ENCODE data around the gene CNTN5.

CNTN5 gene

DNA sequence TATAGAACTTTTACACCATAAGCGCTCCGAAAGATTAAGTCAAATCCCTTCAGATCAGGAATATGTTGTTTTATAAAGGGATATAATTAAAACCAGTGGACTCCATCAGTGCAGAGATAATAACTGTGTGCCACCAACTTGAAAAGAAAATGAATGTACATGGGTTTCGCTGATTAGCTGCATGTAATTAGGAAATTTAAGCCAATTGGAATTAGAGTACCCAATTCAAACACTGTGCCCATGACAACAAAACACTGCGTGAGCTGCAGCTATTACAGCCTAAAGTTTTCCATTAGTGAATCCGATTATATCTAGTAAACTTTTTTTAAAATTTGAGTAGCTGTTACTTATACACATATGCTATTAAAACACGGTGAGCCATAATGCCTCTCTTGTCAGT lies 1274.0 kb downstream of the CNTN5 start:
- DNase-seq (ENCODE audit: low read depth in 4 of 4, low spot score in 1 of 4), result no peak

DNA sequence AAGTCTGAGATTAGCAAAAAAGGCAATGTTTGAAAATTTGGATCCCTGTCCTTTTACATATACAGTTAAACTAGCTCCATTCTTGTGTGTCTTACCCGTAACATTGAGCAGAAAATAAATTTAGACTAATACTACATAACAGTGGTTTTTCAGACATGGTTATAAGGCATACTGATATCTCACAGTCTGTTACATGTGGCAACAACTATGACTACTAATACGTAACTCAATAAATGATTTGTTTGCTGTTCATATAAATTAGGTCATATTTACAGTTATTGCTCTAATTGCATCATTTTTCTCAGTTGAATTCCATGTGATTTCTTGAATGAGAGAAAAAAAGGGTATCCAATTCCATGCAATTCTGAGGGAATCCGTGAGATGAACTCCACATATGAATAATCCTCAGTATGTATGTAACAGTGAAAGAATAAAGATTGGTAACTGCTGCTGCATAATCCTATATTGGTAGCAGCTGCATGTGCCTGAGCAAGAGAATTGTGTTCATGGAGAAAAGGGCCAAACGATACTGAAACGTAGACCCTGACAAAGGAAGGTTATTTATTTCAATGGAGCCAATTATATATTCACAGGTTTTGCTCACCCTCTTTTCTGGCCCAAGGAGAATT lies 1275.4 kb downstream of the CNTN5 start:
- DNase-seq (ENCODE audit: low read depth in 4 of 4, low spot score in 1 of 4), result no peak

DNA sequence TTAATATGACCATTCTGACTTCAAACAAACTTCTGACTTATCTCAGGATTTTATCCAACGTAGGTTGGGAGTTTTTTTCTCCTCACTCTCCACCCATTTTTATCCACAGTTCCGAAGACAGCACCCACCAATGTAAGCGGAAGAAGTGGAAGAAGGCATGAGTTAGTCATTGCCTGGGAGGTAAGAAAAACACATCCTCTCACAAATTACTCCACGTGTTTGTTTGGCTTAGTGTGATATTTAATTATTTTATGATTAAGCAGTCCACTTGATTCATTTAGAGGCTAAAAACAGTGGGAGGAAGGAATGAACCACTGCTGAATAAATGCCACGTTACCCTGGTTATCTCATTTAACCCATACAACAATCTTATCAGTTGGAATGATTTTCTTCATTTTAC lies 1276.8 kb downstream of the CNTN5 start:
- no peak for DNase-seq (ENCODE audit: low read depth in 4 of 4, low spot score in 1 of 4)

DNA sequence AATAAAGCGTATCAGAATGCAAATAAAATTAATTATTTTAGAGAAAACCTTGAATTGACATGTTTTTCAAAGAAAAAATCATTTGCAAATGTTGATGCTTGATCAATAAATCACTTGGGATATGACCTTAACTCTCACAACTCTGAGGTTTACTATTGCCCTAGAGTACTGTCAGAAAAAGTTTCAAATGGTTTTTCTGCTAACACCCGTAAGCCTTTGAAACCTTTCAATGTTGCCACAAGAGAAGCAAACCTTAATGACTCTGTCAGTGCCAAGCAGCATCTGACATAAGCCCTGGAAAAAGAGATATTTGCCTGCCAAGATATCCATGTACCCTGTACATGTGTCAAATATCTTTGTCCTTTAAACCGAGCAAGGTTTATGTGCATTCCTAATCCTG lies 1282.1 kb downstream of the CNTN5 start:
- DNase-seq (ENCODE audit: low read depth in 4 of 4, low spot score in 1 of 4), result no peak

DNA sequence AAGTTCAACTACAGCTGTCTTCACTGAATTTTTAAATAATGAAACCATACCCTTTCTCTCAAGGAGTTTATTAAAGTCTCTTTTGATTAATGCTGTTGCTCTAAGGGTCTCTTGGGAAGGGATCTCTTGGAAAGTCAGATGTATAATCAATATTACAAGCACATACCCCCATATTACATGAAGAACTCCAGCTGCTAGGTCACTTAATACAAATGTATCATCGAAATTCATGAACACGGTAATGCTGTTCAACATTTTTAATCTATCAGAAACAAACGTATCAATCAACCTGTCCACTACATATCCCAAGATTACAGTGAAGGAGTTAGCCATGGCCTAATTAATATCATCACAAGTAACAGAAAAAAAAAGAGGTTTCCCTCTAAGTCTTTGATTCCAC lies 1283.1 kb downstream of the CNTN5 start:
- DNase-seq (ENCODE audit: low read depth in 4 of 4, low spot score in 1 of 4), result no peak

DNA sequence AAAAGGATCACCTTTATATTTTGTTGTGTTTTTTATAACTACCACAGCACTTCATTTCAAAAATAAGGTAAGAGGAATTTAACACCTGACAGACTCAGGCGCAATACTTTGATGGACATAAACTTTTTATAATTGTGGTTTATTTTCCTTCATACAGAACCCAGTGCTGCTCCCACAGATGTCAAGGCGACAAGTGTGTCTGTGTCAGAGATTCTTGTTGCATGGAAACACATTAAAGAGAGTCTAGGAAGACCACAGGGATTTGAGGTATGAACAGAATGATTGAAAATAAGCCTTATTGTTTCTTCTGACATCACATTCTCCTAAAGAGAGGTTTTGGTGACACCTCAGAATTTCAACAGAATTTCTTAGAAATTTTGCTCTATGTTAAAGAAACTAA lies 1287.5 kb downstream of the CNTN5 start:
- no peak for DNase-seq (ENCODE audit: low read depth in 4 of 4, low spot score in 1 of 4)

DNA sequence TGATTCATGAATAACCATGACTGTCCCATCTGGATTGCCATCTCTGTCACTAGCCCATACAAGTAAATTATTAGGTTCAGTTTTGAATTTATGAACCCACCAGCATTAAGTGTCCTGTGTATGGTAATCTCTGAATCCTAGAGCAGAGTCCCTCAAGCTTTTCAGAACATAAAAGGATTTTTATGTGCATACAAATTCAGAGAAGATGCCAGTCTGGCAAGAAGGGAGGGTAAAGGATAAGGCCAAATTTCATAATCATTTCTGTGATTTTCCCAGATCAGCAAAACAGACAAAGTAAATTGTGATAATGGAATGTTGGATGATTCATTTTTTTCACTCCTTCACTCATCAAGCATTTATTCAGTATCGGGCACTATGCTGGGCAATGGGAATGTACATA lies 1295.2 kb downstream of the CNTN5 start:
- DNase-seq (ENCODE audit: low read depth in 4 of 4, low spot score in 1 of 4), result no peak

DNA sequence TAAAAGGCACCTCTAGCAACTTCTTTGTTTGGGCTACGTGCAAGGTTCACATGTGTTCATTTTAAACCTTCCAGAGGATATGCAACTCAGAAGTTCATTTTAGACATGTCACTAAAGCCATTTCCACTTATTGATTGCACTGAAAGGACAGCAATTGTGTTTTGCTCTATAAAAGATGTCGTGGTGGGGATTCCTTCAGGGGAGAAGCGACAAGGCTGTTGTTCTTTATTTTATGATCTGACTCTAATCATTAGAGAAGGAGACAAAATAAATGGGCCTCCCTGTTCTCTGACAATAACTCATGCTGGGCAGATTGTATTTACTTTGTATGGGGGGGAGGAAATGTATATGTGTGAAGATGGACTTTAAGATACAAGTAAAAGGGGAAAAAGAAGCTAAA lies 1296.2 kb downstream of the CNTN5 start:
- DNase-seq (ENCODE audit: low read depth in 4 of 4, low spot score in 1 of 4), result no peak

DNA sequence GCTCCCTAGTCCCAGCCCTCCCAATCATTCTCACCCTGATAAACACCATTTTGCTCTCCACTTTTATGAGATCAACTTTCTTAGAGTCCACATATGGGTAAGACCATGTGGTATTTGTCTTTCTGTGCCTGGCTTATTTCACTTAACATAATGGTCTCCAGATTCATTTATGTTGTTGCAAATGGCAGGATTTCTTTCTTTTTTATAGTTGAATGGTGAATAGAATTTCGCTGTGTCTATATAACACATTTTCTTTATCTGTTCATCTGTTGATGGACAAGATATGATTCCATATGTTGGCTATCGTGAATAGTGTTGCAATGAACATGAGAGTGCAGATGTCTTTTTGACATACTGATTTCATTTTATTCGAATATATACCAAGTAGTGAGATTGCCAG lies 1298.9 kb downstream of the CNTN5 start:
- no peak for DNase-seq (ENCODE audit: low read depth in 4 of 4, low spot score in 1 of 4)

DNA sequence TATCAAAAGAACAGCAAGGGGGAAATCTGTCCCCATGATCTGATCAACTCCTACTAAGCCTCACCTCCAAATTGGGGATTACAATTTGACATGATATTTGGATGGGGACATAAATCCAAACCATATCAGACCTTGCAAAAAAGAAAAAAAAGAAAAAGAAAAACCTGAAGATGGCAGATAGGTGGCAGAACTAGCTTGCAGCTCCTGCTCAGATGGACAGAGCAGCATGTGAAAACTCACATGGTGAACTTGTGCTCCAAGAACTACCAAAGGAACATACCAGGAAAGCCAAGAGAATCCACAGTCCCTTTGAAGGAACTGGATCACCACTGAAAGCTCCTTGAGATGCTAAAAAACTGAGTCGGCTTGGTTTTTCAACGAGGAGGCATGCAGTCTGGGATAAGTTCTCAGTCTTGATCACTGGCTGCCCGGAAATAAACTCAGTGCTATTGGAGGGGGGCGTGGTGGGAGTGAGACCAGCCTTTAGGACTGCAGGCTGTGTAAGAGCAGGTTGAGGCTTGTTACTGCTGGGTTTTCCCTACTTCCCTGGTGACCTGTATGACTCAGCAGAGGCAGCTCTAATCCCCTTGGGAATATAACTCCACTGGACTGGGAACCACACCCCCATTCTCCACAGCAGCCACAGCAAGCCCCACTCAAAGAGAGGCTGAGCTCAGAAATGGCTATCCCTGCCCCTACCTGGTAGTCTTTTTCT lies 1308.0 kb downstream of the CNTN5 start:
- DNase-seq (ENCODE audit: low read depth in 4 of 4, low spot score in 1 of 4), result no peak

DNA sequence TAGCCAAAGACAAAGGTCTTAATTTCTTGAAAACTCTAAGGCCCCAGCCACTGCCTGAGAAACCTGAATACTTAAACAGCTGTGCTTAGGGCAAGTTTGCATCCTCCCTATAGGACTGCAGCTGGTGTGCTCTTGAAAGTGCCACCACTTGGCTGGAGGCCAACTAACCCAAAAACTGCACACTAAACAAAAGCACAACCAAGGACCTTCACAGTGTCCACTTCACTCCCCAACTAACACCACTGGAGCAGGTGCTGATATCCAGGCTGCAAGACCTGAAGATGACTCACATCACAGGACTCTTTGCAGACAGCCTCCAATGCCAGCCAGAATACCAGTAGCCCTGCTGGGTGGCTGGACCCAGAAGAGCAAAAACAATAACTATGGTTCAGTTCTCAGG lies 1308.6 kb downstream of the CNTN5 start:
- DNase-seq (ENCODE audit: low read depth in 4 of 4, low spot score in 1 of 4), result no peak

DNA sequence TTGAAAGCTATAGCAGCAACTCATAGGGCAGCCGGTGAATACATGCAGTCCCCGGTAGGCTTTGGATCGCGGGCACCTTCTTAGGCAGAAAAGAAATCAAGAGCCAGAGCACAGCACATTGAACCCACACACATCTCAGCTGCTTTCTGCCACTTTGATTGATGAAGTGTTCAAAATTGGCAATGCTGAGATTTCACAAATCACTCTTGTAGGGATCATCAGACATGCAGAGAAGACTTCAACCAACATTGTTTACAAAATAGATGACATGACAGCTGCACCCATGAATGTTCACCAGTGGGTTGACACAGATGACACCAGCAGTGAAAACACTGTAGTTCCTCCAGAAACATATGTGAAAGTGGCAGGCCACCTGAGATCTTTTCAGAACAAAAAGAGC lies 1316.1 kb downstream of the CNTN5 start:
- no peak for DNase-seq (ENCODE audit: low read depth in 4 of 4, low spot score in 1 of 4)

DNA sequence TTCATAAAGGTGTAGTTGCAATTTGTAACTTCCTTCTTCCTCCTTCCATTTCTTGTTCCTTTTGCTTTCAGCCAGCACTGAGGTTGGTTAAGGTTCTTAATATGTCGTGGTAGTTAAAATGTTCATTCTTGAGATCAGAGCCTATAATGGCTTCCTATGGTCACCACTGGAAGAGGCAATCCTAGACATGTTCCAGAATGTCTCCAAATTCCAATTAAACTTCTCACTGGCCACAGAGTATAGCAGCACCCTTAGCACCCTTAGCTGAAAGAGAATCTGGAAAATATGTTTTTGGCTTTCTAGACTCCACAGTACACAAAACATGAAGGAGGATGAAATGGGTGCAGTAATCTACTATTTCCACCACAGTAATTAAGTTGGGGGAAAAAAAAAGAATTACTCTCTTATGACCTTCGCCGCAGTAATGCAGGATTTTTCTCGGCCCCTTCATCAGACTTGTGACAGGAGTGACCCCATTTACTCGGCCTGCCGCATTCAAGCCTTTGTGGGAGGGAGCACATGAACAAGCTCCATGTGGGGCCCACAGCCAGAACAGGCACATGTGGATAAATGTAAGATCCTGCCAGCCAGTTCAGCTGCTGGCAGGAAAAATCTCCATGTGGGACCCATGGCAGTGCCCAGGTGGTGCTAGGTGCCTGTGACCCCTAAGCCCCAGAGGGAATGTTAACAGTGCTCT lies 1317.5 kb downstream of the CNTN5 start:
- DNase-seq (ENCODE audit: low read depth in 4 of 4, low spot score in 1 of 4), result no peak

DNA sequence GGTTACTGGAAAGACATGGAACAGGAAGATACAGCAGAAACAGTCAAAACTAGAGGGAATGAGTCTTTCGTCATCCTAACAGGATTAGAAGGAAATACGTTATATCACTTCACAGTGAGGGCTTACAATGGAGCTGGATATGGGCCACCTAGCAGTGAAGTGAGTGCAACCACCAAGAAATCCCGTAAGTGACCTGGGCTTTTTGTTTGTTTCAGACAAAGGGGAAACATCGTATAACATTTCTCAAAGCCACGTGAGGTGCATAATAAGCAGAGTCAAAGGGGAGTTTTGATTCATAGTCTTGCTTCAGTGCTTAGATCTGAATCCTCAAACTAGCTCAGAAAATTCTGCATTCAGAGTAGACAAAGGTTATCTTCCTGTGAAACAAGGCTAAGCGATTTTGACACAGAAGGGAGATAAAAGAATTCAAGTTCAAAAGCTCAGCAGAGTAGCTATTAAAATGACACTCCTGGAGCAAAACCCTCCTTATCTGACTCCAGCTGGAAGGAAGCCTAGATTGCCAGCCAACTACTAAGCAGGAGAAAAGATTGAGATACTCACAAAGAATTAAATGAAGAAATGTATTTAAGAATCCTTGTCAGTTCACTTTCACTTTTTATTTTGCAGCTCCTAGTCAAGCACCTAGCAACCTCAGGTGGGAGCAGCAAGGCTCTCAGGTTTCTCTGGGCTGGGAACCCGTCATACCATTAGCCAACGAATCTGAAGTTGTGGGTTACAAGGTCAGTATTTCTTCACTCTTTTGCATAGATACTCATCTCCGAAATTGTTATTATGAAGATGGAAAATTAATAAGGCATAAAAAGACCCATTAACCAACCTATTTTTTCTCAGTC lies 1319.9 kb downstream of the CNTN5 start:
- no peak for DNase-seq (ENCODE audit: low read depth in 4 of 4, low spot score in 1 of 4)

DNA sequence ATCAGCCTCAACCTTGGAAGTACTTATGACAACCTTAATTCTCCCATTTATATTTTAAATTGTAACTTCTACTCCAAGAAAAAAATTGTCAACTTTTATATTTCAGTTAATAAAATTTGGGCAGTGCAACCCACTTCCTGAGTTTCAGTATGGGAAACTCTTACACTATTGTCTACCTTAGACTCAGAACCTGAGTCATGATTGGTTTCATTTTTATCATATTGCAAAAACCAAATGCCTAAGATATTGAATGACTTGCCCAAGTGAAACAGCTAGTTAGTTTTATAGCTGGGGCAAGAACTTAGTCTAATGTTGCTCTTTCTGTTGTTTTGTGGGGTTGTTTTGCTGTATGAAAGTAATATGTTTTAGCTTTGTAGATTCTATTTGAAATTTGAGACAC lies 1332.3 kb downstream of the CNTN5 start:
- DNase-seq (ENCODE audit: low read depth in 4 of 4, low spot score in 1 of 4), result no peak

DNA sequence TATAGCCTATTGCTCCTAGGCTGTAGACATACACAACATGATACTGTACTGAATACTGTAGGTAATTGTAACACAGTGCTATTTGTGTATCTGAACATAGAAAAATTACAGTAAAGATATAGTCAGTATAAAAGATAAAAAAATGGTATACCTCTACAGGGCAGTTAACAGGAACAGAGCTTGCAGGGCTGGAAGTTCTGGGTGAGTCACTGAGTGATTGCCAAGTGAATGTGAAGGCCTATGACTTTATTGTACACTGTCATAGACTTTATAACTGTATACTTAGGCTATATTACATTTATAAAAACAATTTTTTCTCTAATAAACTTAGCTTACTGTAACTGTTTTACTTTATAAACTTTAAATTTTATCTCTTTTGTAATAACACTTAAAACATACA lies 1334.0 kb downstream of the CNTN5 start:
- no peak for DNase-seq (ENCODE audit: low read depth in 4 of 4, low spot score in 1 of 4)

DNA sequence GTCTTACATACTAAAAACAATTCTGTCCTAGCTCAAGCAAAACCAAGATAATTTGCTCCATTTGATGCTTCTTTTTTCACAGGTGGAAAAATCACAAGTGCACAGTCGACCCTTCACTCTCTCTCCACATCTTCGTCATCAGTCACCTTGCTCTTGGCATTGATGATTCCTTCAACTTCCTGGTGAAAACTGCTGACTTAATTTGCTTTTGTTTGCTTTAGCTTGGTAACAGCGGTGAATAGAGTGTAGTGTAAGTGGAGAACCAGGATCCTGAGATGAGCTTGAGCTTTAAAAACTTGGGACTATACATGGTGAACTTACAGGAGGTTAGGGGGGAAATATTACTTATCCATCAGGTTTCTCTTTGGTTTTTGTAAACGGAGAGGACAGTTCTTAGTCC lies 1335.3 kb downstream of the CNTN5 start:
- no peak for DNase-seq (ENCODE audit: low read depth in 4 of 4, low spot score in 1 of 4)

DNA sequence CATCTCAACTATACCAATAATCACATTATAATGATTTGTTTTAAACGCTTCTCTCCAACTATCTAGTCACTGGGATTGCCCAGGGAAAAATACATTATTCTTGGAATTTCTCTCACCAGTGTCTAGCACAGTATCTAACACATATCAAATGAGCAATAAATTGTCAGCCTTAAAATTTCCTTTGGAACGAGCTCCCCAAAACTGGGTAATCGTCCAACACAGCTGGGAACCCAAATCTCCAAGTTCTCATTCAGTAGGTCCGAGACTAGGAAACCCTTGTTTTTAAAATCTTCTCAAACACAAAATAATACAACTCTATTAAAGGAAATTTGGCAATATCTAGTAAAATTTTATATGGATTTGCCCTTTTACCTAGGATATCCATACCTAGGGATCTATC lies 1338.5 kb downstream of the CNTN5 start:
- DNase-seq (ENCODE audit: low read depth in 4 of 4, low spot score in 1 of 4), result no peak

DNA sequence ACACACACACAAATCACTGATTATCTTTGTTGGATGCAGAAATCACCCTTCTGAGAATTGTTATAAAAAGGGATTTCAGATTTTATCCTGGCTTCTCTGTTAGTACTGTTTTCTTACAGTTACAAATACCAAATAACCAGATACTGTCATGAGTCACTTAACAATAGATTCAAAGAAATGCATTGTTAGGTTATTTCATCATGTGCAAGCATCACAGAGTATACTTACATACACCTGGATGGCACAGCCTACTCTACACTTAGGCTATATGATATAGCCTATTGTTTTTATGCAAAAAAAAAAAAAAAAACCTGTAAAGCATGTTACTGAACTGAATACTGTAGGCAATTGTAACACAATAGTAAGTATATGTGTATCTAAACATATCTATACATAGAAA lies 1347.1 kb downstream of the CNTN5 start:
- DNase-seq (ENCODE audit: low read depth in 4 of 4, low spot score in 1 of 4), result no peak

DNA sequence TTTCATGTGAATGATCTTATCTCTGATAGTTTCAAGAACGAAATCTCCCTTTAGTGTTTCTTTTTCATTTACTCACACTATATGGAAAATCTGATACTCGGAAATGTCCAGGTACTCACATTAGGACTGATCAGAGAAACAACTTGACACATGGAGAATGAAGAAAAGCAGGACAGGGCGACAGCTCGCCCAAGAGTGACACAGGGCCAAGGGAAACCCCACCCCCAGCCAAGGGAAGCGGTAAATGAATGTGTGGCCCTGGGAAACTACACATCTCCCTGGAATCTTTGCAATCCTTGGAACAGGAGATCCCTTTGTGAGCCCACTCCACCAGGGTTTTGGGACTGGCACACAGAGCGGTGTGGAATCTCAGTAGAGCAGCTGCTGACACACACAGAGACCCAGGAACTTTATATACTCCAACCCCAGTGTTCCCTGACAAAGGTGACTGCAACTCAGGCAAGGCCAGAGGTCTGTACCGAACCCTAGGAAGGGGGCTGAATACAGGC lies 1362.7 kb downstream of the CNTN5 start:
- DNase-seq (ENCODE audit: low read depth in 4 of 4, low spot score in 1 of 4), result no peak

DNA sequence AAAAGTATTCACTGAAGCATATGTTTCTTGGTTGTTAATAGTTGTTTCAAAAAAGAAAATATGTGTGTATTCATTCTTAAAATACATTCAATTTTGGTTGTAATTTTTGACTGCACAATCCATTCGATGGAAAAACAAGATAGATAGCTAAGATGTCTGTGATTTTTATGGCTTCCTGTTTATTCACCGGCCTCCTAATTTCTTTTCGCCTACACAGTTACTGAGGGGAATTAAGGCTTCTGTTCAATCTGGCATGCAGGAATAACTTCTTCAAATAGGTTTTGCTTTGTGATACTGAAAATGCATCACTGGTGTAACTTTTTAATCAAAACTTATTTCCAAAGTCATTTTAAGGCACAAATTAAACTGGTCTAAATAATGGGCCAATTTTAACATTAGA lies 1375.5 kb downstream of the CNTN5 start:
- no peak for DNase-seq (ENCODE audit: low read depth in 4 of 4, low spot score in 1 of 4)

DNA sequence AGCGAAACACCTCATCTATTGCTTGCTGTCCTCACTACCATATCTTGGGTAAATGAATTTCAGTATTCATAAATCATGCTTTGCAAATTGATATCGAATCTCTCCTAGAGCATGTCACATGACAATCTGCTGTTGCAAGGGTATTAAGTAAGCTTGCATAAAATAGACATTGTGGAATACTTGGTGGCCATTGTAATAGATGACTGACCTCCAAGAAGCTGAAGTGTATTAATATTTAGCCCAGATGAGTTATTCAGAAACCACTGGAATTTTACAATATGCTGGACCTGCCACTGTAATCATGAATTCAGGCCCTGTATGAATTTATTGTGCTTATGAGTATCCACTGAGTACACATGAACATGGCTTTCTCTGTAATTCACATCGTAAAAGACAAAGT lies 1376.7 kb downstream of the CNTN5 start:
- no peak for DNase-seq (ENCODE audit: low read depth in 4 of 4, low spot score in 1 of 4)

Measured in stimulated activated CD4-positive, alpha-beta T cell treated with anti-CD3 and anti-CD28 coated beads, Interleukin-1b, Interleukin-23, amount 100 ng/mL, for 24 hours (primary cell).